GM10266 (cell line): ENCODE results near the gene GJA5.

Experiments
- DNase-seq: peaks from one replicate; pipeline ENCODE4 v3.0.0; 2012; ENCODE audit errors: extremely low spot score
- TF ChIP-seq, protein P1 (sequence below): IDR thresholded peaks from 2 replicates; pipeline ENCODE4 v1.5.1; 2012; ENCODE audit warnings: mild to moderate bottlenecking, low read depth; ENCODE audit not compliant: control insufficient read depth, insufficient read depth; ENCODE audit errors: missing control alignments

The GJA5 gene

DNA sequence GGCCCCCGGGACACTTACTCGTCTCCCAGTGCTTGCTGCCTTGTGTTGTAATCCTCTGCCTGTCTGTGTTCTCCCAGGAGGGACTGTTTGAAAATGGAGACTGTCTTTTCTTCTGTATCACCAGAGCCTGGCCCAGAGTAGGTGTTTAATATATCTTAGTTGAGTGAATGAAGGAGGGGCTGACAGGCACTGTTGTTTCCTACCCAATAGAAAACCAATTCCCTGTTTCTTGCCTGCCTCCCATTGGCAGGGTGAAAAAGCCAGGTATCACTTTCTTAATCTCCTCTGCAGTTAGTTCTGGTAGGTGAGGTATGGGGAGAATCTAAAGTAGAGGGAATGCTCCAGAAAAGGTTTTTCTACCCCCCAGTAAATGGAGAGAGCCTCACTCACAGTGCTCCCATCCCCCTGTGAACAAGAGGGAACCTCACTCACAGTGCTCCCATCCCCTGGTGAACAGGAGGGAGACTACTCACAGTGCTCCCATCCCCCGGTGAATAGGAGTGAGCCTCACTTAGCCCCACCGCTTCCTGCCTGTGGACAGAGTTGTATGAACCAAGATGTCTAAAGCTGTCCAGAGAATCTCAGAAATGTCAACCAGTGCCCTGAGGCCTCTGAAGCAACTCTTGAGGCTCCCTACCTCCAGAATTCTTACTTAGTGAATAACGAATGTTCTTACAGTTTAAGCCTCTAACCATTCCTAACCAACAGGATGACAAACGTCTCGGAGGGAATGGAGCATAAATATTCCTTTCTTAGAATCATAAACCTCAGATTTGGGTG, at the start of gene GJA5:
GJA5 (minus strand) TSS at position 122 of the 780 bp plus-strand sequence. CDS start 1,364 bp downstream, outside the sequence.
- DNase-seq: no peak
- TF ChIP-seq, protein P1, sequence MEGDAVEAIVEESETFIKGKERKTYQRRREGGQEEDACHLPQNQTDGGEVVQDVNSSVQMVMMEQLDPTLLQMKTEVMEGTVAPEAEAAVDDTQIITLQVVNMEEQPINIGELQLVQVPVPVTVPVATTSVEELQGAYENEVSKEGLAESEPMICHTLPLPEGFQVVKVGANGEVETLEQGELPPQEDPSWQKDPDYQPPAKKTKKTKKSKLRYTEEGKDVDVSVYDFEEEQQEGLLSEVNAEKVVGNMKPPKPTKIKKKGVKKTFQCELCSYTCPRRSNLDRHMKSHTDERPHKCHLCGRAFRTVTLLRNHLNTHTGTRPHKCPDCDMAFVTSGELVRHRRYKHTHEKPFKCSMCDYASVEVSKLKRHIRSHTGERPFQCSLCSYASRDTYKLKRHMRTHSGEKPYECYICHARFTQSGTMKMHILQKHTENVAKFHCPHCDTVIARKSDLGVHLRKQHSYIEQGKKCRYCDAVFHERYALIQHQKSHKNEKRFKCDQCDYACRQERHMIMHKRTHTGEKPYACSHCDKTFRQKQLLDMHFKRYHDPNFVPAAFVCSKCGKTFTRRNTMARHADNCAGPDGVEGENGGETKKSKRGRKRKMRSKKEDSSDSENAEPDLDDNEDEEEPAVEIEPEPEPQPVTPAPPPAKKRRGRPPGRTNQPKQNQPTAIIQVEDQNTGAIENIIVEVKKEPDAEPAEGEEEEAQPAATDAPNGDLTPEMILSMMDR: no peak

DNA sequence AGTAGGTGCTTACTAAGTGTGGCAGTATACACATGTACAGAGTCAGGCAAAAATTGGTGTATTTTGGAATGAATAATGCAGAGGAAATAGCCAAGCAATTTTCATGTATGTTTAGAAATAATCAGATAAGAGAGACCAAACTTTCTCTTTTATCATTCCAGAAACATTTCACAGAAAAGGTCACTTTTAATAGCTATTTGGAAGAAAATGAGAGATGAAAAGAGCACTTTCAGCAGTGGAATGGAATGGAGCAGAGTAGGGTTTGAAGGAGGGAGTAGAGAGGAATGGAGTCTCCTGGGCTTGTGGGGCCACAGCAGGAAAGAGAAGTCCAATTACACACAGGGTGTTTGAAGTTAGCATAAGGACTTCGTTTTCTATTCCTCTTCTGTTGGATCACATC, 48.8 kb upstream of the GJA5 start:
- TF ChIP-seq, protein P1: no peak
- DNase-seq: no peak

DNA sequence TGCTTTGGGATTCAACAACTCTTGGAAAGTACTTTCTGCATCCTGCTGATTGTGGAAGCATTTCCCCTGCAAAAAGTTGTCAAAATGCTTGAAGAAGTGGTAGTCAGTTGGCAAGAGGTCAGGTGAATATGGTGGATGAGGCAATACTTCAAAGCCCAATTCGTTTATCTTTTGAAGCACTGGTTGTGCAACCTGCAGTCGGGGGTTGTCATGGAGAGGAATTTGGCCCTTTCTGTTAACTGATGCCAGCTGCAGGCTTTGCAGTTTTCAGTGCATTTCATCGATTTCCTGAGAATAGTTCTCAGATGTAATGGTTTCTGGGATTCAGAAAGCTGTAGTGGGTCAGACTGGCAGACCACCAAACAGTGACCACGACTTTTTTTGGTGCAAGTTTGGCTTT, 47.6 kb upstream of the GJA5 start:
- no peak for DNase-seq
- TF ChIP-seq, protein P1: no peak

DNA sequence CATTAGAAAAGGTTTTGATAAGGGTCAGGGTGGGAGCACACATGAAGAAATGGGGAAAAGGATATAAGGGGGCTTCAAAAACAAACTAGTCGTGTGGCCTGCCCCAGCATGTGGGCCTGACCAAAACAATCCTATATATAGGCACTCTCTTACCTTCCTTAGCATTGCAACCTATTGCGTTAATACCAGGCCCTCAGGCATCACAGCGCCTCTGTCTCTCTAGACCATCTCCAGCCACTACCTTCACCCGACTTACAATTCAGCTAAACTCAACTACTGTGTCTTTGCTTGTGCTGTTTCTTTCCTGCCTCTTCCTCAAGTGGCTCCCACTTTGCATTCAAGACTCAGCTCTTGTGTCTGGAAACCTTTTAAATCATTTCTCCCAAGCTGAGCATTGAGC, 47.0 kb upstream of the GJA5 start:
- no peak for DNase-seq
- TF ChIP-seq, protein P1: no peak

DNA sequence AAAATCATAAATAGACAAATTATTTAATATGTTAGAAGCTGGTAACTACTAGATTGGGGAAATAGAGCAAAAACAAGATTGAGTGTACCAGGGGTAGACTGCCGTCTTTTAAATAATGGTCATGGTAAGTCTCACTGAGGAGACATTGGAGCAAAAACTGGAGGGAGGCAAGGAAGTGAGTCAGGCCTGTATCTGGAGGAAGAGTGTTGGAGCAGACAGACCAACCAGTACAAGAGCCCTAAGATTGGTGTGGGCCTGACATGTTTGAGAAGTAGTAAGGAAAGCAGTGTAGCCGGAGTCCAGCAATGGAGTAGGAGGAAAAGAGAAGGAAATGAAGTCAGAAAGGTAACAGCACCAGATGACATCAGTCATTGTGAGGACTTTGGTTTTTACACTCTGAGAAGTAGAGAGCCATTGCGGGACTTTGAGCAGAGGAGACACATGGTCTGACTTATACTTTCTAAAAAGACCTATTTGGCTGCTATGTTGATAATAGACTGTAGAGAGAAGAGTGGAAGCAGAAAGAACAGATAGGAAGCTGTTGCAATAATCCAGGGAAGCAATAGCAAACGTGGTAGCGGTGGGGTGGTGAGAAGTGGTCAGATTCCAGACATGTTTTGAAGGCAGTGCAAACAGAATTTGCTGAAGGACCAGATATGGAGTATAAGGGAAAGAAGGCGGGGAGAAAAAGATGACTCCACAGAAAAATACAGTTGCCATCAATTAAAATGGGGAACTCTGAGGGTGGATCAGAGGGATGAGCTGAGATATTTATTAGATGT, 44.7 kb upstream of the GJA5 start:
- TF ChIP-seq, protein P1: no peak
- no peak for DNase-seq

DNA sequence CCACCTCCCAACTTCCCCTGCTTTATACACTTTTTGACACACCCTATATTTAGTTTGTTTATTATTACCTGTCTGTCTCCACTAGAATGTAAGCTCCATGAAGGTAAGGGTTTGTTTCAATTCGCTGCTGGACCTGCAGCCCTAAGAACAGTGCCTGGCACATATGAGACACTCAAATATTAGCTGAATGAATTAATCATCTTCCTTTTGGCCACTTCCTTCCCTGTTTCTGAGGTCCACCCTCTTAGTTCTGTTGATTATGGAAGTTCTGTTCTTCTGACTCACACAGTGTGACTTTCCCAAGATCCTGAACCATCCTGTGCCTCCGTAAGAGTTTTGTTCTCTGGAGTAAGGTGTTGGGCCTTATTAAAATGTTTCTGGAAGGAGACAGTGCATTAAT, 40.4 kb upstream of the GJA5 start:
- DNase-seq: no peak
- TF ChIP-seq, protein P1: no peak

DNA sequence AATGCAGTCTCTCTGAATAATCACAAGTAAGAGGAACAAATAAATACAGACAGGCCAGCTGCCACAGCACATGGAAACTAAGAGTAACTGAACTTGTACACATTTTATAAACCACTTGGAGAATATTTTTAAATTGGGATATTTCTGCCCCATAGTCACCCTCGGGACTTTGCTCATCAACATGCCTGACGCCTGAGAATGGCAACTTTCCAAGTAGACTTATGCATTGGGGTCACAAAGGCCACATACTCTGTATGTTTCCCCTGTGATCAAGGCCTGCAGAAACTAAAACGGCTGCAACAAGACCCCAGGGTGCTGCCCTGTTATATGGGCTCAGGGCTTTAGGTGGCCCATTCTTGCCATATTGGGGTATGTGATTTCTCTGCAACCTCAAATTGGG, 38.3 kb upstream of the GJA5 start:
- DNase-seq: no peak

More for the DNA sequence above, 38.3 kb upstream of the GJA5 start:
- TF ChIP-seq, protein P1: no peak
